Measurements from ENCODE around the gene KRTAP1-3.

KRTAP1-3 gene

GRCh38 chr17:40997361-40997760 lies 37.3 kb downstream of the KRTAP1-3 start:
- TF ChIP-seq CTCF (conservative IDR thresholded peaks at IDR 0.05; ENCODE audit: low read depth, low read length) = no peak
- Histone ChIP-seq H3K27ac (no peak overlapping the region), H3K36me3 (ENCODE audit: insufficient read depth) (no peaks in the 10 kb centered on the region), H4K20me1 (ENCODE audit: insufficient read depth) (no peaks in the 10 kb centered on the region), H3K79me2 (ENCODE audit: insufficient read depth, low read depth) (no peaks in the 10 kb centered on the region), H3K27me3 (ENCODE audit: insufficient read depth, low read depth) (no peaks in the 10 kb centered on the region), H3K4me3 (IDR thresholded peaks at IDR 0.05; ENCODE audit: insufficient read depth, low read depth, low read length) (no peak overlapping the region), H3K4me1 (ENCODE audit: low read depth, poor library complexity, severe bottlenecking) (no peaks in the 10 kb centered on the region), H3K4me2 (no peak overlapping the region), H2AFZ (ENCODE audit: low read depth) (no peak overlapping the region), H3K9ac (no peak overlapping the region)

- Histone ChIP-seq H3K9ac (no peak overlapping the region), H3K36me3 (ENCODE audit: insufficient read depth) (no peaks in the 10 kb centered on the region), H3K27ac (no peak overlapping the region), H3K4me1 (ENCODE audit: low read depth, poor library complexity, severe bottlenecking) (no peaks in the 10 kb centered on the region), H2AFZ (ENCODE audit: low read depth) (no peak overlapping the region), H3K27me3 (ENCODE audit: insufficient read depth, low read depth) (no peaks in the 10 kb centered on the region), H3K4me3 (IDR thresholded peaks at IDR 0.05; ENCODE audit: insufficient read depth, low read depth, low read length) (no peak overlapping the region), H3K4me2 (no peak overlapping the region), H4K20me1 (ENCODE audit: insufficient read depth) (no peaks in the 10 kb centered on the region), H3K79me2 (ENCODE audit: insufficient read depth, low read depth) (no peaks in the 10 kb centered on the region)
- TF ChIP-seq CTCF (conservative IDR thresholded peaks at IDR 0.05; ENCODE audit: low read depth, low read length) = no peak
Observed at GRCh38 chr17:40996829-40997228, 37.8 kb downstream of the KRTAP1-3 start.

GRCh38 chr17:40995116-40995515 lies 39.6 kb downstream of the KRTAP1-3 start:
- TF ChIP-seq CTCF (conservative IDR thresholded peaks at IDR 0.05; ENCODE audit: low read depth, low read length) = no peak
- Histone ChIP-seq H3K36me3 (ENCODE audit: insufficient read depth) (no peaks in the 10 kb centered on the region), H3K4me1 (ENCODE audit: low read depth, poor library complexity, severe bottlenecking) (no peaks in the 10 kb centered on the region), H2AFZ (ENCODE audit: low read depth) (no peak overlapping the region), H3K27me3 (ENCODE audit: insufficient read depth, low read depth) (no peaks in the 10 kb centered on the region), H3K9ac (no peak overlapping the region), H4K20me1 (ENCODE audit: insufficient read depth) (no peaks in the 10 kb centered on the region), H3K79me2 (ENCODE audit: insufficient read depth, low read depth) (no peaks in the 10 kb centered on the region), H3K27ac (no peak overlapping the region), H3K4me2 (no peak overlapping the region), H3K4me3 (IDR thresholded peaks at IDR 0.05; ENCODE audit: insufficient read depth, low read depth, low read length) (no peak overlapping the region)

- no peaks in the 10 kb centered on the region for H3K27me3 ChIP-seq (ENCODE audit: insufficient read depth, low read depth)
- no peaks in the 10 kb centered on the region for H3K4me1 ChIP-seq (ENCODE audit: low read depth, poor library complexity, severe bottlenecking)
- no peak within 1 kb of the TSS for H3K27ac ChIP-seq
- H3K9ac ChIP-seq = no peak within 1 kb of the TSS
- no peak within 1 kb of the TSS for H3K4me2 ChIP-seq
- no peaks in the 10 kb centered on the region for H3K79me2 ChIP-seq (ENCODE audit: insufficient read depth, low read depth)
- H2AFZ ChIP-seq (ENCODE audit: low read depth) = no peak within 1 kb of the TSS
- H4K20me1 ChIP-seq (ENCODE audit: insufficient read depth) = no peaks in the 10 kb centered on the region
- H3K36me3 ChIP-seq (ENCODE audit: insufficient read depth) = no peaks in the 10 kb centered on the region
- no peak within 1 kb of the TSS for H3K4me3 ChIP-seq (IDR thresholded peaks at IDR 0.05; ENCODE audit: insufficient read depth, low read depth, low read length)
- TF ChIP-seq CTCF (conservative IDR thresholded peaks at IDR 0.05; ENCODE audit: low read depth, low read length) = no peak
Observed at GRCh38 chr17:40993839-40994238, 40.8 kb downstream of the KRTAP1-3 start, which contains the start of gene KRTAP3-3. KRTAP3-3 (minus strand) TSS chr17:40994164; CDS start chr17:40994097, 67 bp downstream.

All from KMS-11 (cell line).